Tibial nerve (tissue), 4 donors: Measurements from ENCODE around the gene KHDC1.
"Not testable (repeated sequence)": the region's sequence is repeated elsewhere in the genome, so short reads cannot be mapped to it uniquely, and the experiment has no call there.

Experiments
- CTCF ChIP-seq, 5 experiments: fragments of 200-600 bp in 3 of 5; fragments of 450-650 bp in 2 of 5; sonication (generic) in 3 of 5; IDR thresholded peaks; one replicate each; pipeline ENCODE4 v1.5.1; 2016 to 2019; ENCODE audit warnings: antibody characterized with exemption in 5 of 5, mild to moderate bottlenecking in 3 of 5, moderate library complexity in 2 of 5
- EP300 ChIP-seq, 2 donors: sonication (generic); formaldehyde crosslinking; IDR thresholded peaks; one replicate each; pipeline ENCODE4 v1.6.1; 2017; ENCODE audit warnings: antibody characterized with exemption in 2 of 2, mild to moderate bottlenecking in 1 of 2
- POLR2A ChIP-seq, 2 donors: fragments of 450-650 bp; IDR thresholded peaks; one replicate each; pipeline ENCODE4 v1.6.1; 2017; ENCODE audit warnings: antibody characterized with exemption in 2 of 2, mild to moderate bottlenecking in 2 of 2, moderate library complexity in 2 of 2

- TF ChIP-seq POLR2A, CTCF, EP300 (IDR thresholded peaks at IDR 0.05): not testable (repeated sequence)
Measured at GRCh38 chr6:73233971-73234370, 29.0 kb downstream of the KHDC1 start.
